Liver (tissue), 9 donors: ENCODE results near the gene LRRC49. TPM values are rescaled to one million over a fixed set of nuclear protein-coding genes. Genes with fewer than 3 reads are reported as not detected.

Experiments used
- DNase-seq: peaks from one replicate; pipeline ENCODE4 v3.0.0-alpha.2; 2017; ENCODE audit warnings: low spot score
- H3K27ac ChIP-seq, 2 donors: one replicate each; pipeline ENCODE4 v1.7.0; 2013; ENCODE audit warnings: inconsistent platforms in 2 of 2, low read length in 2 of 2, control low read depth in 1 of 2, low read depth in 1 of 2, mild to moderate bottlenecking in 1 of 2
- H3K27me3 ChIP-seq, 4 donors: one replicate each; pipeline versions ENCODE4 v1.6.1 to v1.7.0; 2013; ENCODE audit warnings: low read length in 3 of 4, inconsistent platforms in 1 of 4, mild to moderate bottlenecking in 1 of 4, moderate library complexity in 1 of 4; ENCODE audit not compliant: control insufficient read depth in 4 of 4, insufficient read depth in 4 of 4
- H3K36me3 ChIP-seq, 4 donors: one replicate each; pipeline versions ENCODE4 v1.6.1 to v1.7.0; 2013; ENCODE audit warnings: low read length in 3 of 4, mild to moderate bottlenecking in 3 of 4, low read depth in 1 of 4, moderate library complexity in 1 of 4; ENCODE audit not compliant: control insufficient read depth in 4 of 4, insufficient read depth in 3 of 4
- H3K4me1 ChIP-seq, 4 donors: one replicate each; pipeline versions ENCODE4 v1.6.1 to v1.7.0; 2013; ENCODE audit warnings: low read length in 3 of 4, mild to moderate bottlenecking in 3 of 4, moderate library complexity in 1 of 4; ENCODE audit not compliant: control insufficient read depth in 4 of 4, insufficient read depth in 4 of 4
- H3K4me3 ChIP-seq, 3 donors: one replicate each; pipeline versions ENCODE4 v1.6.1 to v1.7.0; 2013; ENCODE audit warnings: low read length in 3 of 3, control low read depth in 1 of 3, low read depth in 1 of 3, mild to moderate bottlenecking in 1 of 3
- H3K9ac ChIP-seq, 2 donors: one replicate each; pipeline ENCODE4 v1.7.0; 2013; ENCODE audit warnings: low read length in 2 of 2, mild to moderate bottlenecking in 2 of 2, moderate library complexity in 2 of 2, control low read depth in 1 of 2, low read depth in 1 of 2
- H3K9me3 ChIP-seq, 4 donors: one replicate each; pipeline versions ENCODE4 v1.6.1 to v1.7.0; 2013; ENCODE audit warnings: low read length in 3 of 4; ENCODE audit not compliant: control insufficient read depth in 4 of 4
- EGR1 ChIP-seq, 2 donors: IDR thresholded peaks; 2 replicates each; pipeline ENCODE4 v1.6.1; 2016 to 2018; ENCODE audit warnings: antibody characterized with exemption in 2 of 2, low read depth in 2 of 2
- FOXA1 ChIP-seq: IDR thresholded peaks from 2 replicates; pipeline ENCODE4 v1.6.1; 2016; ENCODE audit warnings: antibody characterized with exemption
- FOXA2 ChIP-seq: IDR thresholded peaks from 2 replicates; pipeline ENCODE4 v1.6.1; 2016; ENCODE audit warnings: antibody characterized with exemption
- GABPA ChIP-seq, 2 donors: IDR thresholded peaks in 1 of 2; conservative IDR thresholded peaks in 1 of 2; 2 replicates each; pipeline ENCODE4 v1.6.1; 2016; ENCODE audit warnings: antibody characterized with exemption in 2 of 2, mild to moderate bottlenecking in 1 of 2, moderate library complexity in 1 of 2
- HNF4A ChIP-seq, 2 donors: conservative IDR thresholded peaks; 2 replicates each; pipeline ENCODE4 v1.6.1; 2016; ENCODE audit warnings: antibody characterized with exemption in 2 of 2, mild to moderate bottlenecking in 2 of 2
- HNF4G ChIP-seq: IDR thresholded peaks from 2 replicates; pipeline ENCODE4 v1.6.1; 2016; ENCODE audit warnings: antibody characterized with exemption
- NR2F2 ChIP-seq: IDR thresholded peaks from 2 replicates; pipeline ENCODE4 v1.6.1; 2016; ENCODE audit warnings: antibody characterized with exemption
- RAD21 ChIP-seq, 2 donors: IDR thresholded peaks; 2 replicates each; pipeline ENCODE4 v1.6.1; 2016; ENCODE audit warnings: antibody characterized with exemption in 2 of 2, mild to moderate bottlenecking in 2 of 2
- RXRA ChIP-seq, 2 donors: IDR thresholded peaks; 2 replicates each; pipeline ENCODE4 v1.6.1; 2017 to 2018; ENCODE audit warnings: antibody characterized with exemption in 2 of 2, mild to moderate bottlenecking in 1 of 2
- SP1 ChIP-seq: IDR thresholded peaks from 2 replicates; pipeline ENCODE4 v1.6.1; 2018; ENCODE audit warnings: antibody characterized with exemption, mild to moderate bottlenecking
- TAF1 ChIP-seq: conservative IDR thresholded peaks from 2 replicates; pipeline ENCODE4 v1.6.1; 2016; ENCODE audit warnings: antibody characterized with exemption, mild to moderate bottlenecking
- YY1 ChIP-seq: IDR thresholded peaks from 2 replicates; pipeline ENCODE4 v1.6.1; 2016; ENCODE audit warnings: antibody characterized with exemption, mild to moderate bottlenecking
- WGBS: extraction: QIAGEN DNeasy Blood & Tissue Kit; methylation state at CpG from one replicate; pipeline ENCODE4 v1.1.7; 2013; 5-methylcytosine and 5-hydroxymethylcytosine counted together
- polyA plus RNA-seq, 2 donors: library from polyadenylated mRNA; stranded (reverse) in 1 of 2; unstranded in 1 of 2; fragments of 200-250 nt in 1 of 2; fragments of >200 nt in 1 of 2; fragmentation: Nextera tagmentation in 1 of 2; extraction: Ambion mirVana in 1 of 2; gene quantifications; one replicate each; pipeline versions ENCODE4 v1.2.1 to v1.2.3, GENCODE V29; 2013 to 2015
- total RNA-seq, 2 donors: library from RNA; depleted of rRNA; stranded (reverse); fragments of >200 nt; gene quantifications; one replicate each; pipeline ENCODE4 v1.2.3, GENCODE V29; 2014
- TF ChIP-seq, protein P1 (sequence below): IDR thresholded peaks from 2 replicates; pipeline ENCODE4 v1.6.1; 2016; ENCODE audit warnings: antibody characterized with exemption, mild to moderate bottlenecking
- TF ChIP-seq, protein P2 (sequence below): IDR thresholded peaks from 2 replicates; pipeline ENCODE4 v1.6.1; 2016; ENCODE audit warnings: antibody characterized with exemption
- TF ChIP-seq, protein P3 (sequence below): IDR thresholded peaks from 2 replicates; pipeline ENCODE4 v1.6.1; 2016; ENCODE audit warnings: antibody characterized with exemption
- TF ChIP-seq, protein P4 (sequence below): fragments of 150-350 bp; IDR thresholded peaks from 2 replicates; pipeline ENCODE4 v1.5.1; 2017; ENCODE audit warnings: improper control_type of control experiment, low read depth, low read length; ENCODE audit not compliant: missing input control
- TF ChIP-seq, protein P5 (sequence below): IDR thresholded peaks from 2 replicates; pipeline ENCODE4 v1.6.1; 2016; ENCODE audit warnings: antibody characterized with exemption
- donor health status: healthy.
- donor health status: healthy.
- donor health status: healthy.
- donor health status: healthy.
- donor health status: healthy.

Gene LRRC49
- total and polyA plus RNA-seq, 4 donors: 0.20 to 1.1 (median 0.31) TPM

DNA sequence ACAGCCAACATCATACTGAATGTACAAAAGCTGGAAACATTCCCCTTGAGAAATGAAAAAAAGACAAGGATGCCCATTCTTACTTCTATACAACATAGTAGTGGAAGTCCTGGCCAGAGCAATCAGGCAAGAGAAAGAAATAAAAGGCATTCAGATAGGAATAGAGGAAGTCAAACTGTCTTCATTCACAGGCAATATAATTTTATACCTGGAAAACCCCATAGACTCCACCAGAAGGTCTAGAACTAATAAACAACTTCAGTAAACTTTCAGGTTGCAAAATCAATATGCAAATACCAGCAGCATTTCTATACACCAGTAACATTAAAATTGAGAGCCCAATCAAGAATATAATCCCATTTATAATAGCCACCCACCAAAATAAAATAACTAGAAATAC lies 195.5 kb downstream of the LRRC49 start:
- no peaks in the 10 kb centered on the region for H3K4me1 ChIP-seq
- H3K4me3 ChIP-seq: no peak overlapping the region
- peaks cover 0 to 5% (median 0%) of the 10 kb centered on the region in 4 donors for H3K9me3 ChIP-seq
- no peak overlapping the region for H3K27ac ChIP-seq
- no peak overlapping the region for H3K9ac ChIP-seq
- H3K27me3 ChIP-seq: peaks cover 0 to 3% (median 0%) of the 10 kb centered on the region in 4 donors
- H3K36me3 ChIP-seq: no peaks in the 10 kb centered on the region
- DNase-seq: no peak
- TF ChIP-seq, protein P1, sequence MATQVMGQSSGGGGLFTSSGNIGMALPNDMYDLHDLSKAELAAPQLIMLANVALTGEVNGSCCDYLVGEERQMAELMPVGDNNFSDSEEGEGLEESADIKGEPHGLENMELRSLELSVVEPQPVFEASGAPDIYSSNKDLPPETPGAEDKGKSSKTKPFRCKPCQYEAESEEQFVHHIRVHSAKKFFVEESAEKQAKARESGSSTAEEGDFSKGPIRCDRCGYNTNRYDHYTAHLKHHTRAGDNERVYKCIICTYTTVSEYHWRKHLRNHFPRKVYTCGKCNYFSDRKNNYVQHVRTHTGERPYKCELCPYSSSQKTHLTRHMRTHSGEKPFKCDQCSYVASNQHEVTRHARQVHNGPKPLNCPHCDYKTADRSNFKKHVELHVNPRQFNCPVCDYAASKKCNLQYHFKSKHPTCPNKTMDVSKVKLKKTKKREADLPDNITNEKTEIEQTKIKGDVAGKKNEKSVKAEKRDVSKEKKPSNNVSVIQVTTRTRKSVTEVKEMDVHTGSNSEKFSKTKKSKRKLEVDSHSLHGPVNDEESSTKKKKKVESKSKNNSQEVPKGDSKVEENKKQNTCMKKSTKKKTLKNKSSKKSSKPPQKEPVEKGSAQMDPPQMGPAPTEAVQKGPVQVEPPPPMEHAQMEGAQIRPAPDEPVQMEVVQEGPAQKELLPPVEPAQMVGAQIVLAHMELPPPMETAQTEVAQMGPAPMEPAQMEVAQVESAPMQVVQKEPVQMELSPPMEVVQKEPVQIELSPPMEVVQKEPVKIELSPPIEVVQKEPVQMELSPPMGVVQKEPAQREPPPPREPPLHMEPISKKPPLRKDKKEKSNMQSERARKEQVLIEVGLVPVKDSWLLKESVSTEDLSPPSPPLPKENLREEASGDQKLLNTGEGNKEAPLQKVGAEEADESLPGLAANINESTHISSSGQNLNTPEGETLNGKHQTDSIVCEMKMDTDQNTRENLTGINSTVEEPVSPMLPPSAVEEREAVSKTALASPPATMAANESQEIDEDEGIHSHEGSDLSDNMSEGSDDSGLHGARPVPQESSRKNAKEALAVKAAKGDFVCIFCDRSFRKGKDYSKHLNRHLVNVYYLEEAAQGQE: no peak
- TF ChIP-seq TAF1 (no peak), HNF4A (conservative IDR thresholded peaks at IDR 0.05) (no peak), FOXA1 (no peak), YY1 (no peak), FOXA2 (no peak), RAD21 (IDR thresholded peaks at IDR 0.05) (no peak), HNF4G (no peak), EGR1 (IDR thresholded peaks at IDR 0.05; ENCODE audit: low read depth in 2 of 2) (no peak), GABPA (IDR thresholded peaks at IDR 0.05 in 1 of 2, conservative IDR thresholded peaks at IDR 0.05 in 1 of 2) (no peak)
- TF ChIP-seq, protein P2, sequence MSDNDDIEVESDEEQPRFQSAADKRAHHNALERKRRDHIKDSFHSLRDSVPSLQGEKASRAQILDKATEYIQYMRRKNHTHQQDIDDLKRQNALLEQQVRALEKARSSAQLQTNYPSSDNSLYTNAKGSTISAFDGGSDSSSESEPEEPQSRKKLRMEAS: no peak
- TF ChIP-seq, protein P3, sequence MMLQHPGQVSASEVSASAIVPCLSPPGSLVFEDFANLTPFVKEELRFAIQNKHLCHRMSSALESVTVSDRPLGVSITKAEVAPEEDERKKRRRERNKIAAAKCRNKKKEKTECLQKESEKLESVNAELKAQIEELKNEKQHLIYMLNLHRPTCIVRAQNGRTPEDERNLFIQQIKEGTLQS: no peak
- TF ChIP-seq, protein P4, sequence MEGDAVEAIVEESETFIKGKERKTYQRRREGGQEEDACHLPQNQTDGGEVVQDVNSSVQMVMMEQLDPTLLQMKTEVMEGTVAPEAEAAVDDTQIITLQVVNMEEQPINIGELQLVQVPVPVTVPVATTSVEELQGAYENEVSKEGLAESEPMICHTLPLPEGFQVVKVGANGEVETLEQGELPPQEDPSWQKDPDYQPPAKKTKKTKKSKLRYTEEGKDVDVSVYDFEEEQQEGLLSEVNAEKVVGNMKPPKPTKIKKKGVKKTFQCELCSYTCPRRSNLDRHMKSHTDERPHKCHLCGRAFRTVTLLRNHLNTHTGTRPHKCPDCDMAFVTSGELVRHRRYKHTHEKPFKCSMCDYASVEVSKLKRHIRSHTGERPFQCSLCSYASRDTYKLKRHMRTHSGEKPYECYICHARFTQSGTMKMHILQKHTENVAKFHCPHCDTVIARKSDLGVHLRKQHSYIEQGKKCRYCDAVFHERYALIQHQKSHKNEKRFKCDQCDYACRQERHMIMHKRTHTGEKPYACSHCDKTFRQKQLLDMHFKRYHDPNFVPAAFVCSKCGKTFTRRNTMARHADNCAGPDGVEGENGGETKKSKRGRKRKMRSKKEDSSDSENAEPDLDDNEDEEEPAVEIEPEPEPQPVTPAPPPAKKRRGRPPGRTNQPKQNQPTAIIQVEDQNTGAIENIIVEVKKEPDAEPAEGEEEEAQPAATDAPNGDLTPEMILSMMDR: no peak

DNA sequence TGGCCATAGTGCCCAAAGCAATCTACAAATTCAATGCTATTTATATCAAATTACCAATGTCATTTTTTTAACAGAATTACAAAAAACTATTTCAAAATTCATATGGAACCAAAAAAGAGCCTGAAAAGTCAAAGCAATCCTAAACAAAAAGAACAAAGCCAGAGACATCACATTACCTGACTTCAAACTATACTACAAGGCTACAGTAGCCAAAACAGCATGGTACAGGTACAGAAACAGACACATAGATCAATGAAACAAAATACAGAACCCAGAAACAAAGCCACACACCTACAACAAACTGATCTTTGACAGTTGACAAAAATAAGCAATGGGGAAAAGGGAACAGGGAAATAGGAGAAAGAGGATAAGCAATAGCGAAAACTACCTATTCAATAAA lies 196.1 kb downstream of the LRRC49 start:
- Histone ChIP-seq H3K36me3 (no peaks in the 10 kb centered on the region), H3K4me1 (no peaks in the 10 kb centered on the region), H3K4me3 (no peak overlapping the region), H3K9ac (no peak overlapping the region), H3K9me3 (peaks cover 0 to 4% (median 0%) of the 10 kb centered on the region in 4 donors), H3K27ac (no peak overlapping the region), H3K27me3 (peaks cover 0 to 3% (median 0%) of the 10 kb centered on the region in 4 donors)
- no peak for TF ChIP-seq RXRA (IDR thresholded peaks at IDR 0.05)
- TF ChIP-seq, protein P5, sequence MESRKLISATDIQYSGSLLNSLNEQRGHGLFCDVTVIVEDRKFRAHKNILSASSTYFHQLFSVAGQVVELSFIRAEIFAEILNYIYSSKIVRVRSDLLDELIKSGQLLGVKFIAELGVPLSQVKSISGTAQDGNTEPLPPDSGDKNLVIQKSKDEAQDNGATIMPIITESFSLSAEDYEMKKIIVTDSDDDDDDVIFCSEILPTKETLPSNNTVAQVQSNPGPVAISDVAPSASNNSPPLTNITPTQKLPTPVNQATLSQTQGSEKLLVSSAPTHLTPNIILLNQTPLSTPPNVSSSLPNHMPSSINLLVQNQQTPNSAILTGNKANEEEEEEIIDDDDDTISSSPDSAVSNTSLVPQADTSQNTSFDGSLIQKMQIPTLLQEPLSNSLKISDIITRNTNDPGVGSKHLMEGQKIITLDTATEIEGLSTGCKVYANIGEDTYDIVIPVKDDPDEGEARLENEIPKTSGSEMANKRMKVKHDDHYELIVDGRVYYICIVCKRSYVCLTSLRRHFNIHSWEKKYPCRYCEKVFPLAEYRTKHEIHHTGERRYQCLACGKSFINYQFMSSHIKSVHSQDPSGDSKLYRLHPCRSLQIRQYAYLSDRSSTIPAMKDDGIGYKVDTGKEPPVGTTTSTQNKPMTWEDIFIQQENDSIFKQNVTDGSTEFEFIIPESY: no peak
- no peak for TF ChIP-seq FOXA1
- TF ChIP-seq SP1: no peak
- TF ChIP-seq HNF4A (conservative IDR thresholded peaks at IDR 0.05): no peak
- TF ChIP-seq EGR1 (IDR thresholded peaks at IDR 0.05; ENCODE audit: low read depth in 2 of 2): no peak
- no peak for TF ChIP-seq HNF4G
- no peak for TF ChIP-seq YY1
- no peak for TF ChIP-seq NR2F2
- TF ChIP-seq, protein P1: no peak
- no peak for TF ChIP-seq FOXA2
- 98% methylated on average over 1 of the region's 1 CpG for WGBS
- no peak for DNase-seq
